ENCODE data around the gene PLD5. TPM values are rescaled to one million over a fixed set of nuclear protein-coding genes. Genes with fewer than 3 reads are reported as not detected.

PLD5 gene
- total and polyA plus RNA-seq, 4 donors: under 0.01 to 0.17 (median 0.05) TPM; not detected in 1

DNA sequence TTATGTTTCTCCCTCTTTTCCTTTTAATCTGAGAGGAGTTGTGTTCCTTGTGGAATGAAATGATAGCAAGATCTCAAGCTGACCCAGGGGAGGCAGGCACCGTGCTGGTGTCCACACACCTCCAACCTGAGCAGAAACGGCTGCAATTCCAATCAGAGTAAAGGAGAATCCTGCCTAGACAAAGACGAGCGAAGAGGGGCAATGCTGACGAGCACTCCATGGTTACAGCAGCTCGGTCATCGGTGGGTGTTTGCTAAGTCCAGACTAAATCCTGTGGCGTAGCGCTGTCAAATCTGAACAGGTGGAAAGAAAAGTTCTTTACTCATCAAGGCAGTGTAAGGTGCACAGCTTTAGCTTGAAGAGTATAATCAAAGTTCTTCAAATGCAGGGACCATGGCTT is 74.8 kb downstream of the PLD5 start:
- TF ChIP-seq RAD21 (IDR thresholded peaks at IDR 0.05) (no peak), NR2F2 (IDR thresholded peaks at IDR 0.05) (no peak), YY1 (IDR thresholded peaks at IDR 0.05) (no peak), RXRA (IDR thresholded peaks at IDR 0.05) (no peak), FOXA1 (IDR thresholded peaks at IDR 0.05) (no peak), JUND (IDR thresholded peaks at IDR 0.05) (no peak), SP1 (IDR thresholded peaks at IDR 0.05) (no peak), HNF4G (IDR thresholded peaks at IDR 0.05) (no peak), GABPA (IDR thresholded peaks at IDR 0.05 in 1 of 2, conservative IDR thresholded peaks at IDR 0.05 in 1 of 2) (no peak), FOXA2 (IDR thresholded peaks at IDR 0.05) (no peak), ATF3 (IDR thresholded peaks at IDR 0.05) (no peak), ZBTB33 (IDR thresholded peaks at IDR 0.05) (no peak)
- TF ChIP-seq, protein P1, sequence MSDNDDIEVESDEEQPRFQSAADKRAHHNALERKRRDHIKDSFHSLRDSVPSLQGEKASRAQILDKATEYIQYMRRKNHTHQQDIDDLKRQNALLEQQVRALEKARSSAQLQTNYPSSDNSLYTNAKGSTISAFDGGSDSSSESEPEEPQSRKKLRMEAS (IDR thresholded peaks at IDR 0.05): no peak
- TF ChIP-seq, protein P2, sequence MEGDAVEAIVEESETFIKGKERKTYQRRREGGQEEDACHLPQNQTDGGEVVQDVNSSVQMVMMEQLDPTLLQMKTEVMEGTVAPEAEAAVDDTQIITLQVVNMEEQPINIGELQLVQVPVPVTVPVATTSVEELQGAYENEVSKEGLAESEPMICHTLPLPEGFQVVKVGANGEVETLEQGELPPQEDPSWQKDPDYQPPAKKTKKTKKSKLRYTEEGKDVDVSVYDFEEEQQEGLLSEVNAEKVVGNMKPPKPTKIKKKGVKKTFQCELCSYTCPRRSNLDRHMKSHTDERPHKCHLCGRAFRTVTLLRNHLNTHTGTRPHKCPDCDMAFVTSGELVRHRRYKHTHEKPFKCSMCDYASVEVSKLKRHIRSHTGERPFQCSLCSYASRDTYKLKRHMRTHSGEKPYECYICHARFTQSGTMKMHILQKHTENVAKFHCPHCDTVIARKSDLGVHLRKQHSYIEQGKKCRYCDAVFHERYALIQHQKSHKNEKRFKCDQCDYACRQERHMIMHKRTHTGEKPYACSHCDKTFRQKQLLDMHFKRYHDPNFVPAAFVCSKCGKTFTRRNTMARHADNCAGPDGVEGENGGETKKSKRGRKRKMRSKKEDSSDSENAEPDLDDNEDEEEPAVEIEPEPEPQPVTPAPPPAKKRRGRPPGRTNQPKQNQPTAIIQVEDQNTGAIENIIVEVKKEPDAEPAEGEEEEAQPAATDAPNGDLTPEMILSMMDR (IDR thresholded peaks at IDR 0.05; ENCODE audit: low read depth, low read length, missing input control): no peak
- Histone ChIP-seq H3K4me3 (ENCODE audit: low read depth in 1 of 3, low read length in 3 of 3) (no peak overlapping the region), H3K27me3 (ENCODE audit: control insufficient read depth in 4 of 4, insufficient read depth in 4 of 4, low read length in 3 of 4) (peaks cover 0 to 6% (median 1%) of the 10 kb centered on the region in 4 donors), H3K4me1 (ENCODE audit: control insufficient read depth in 4 of 4, insufficient read depth in 4 of 4, low read length in 3 of 4) (no peaks in the 10 kb centered on the region), H3K36me3 (ENCODE audit: control insufficient read depth in 4 of 4, insufficient read depth in 3 of 4, low read depth in 1 of 4, low read length in 3 of 4) (no peaks in the 10 kb centered on the region), H3K9me3 (ENCODE audit: control insufficient read depth in 4 of 4, low read length in 3 of 4) (no peaks in the 10 kb centered on the region), H3K9ac (ENCODE audit: low read depth in 1 of 2, low read length in 2 of 2) (no peak overlapping the region), H3K27ac (ENCODE audit: low read depth in 1 of 2, low read length in 2 of 2) (no peak overlapping the region)
- WGBS: 58% methylated on average over 9 of the region's 9 CpGs
- no peak for DNase-seq (ENCODE audit: low spot score)

- Histone ChIP-seq H3K4me1 (ENCODE audit: control insufficient read depth in 4 of 4, insufficient read depth in 4 of 4, low read length in 3 of 4) (no peaks in the 10 kb centered on the region), H3K4me3 (ENCODE audit: low read depth in 1 of 3, low read length in 3 of 3) (no peak overlapping the region), H3K9ac (ENCODE audit: low read depth in 1 of 2, low read length in 2 of 2) (no peak overlapping the region), H3K27me3 (ENCODE audit: control insufficient read depth in 4 of 4, insufficient read depth in 4 of 4, low read length in 3 of 4) (peaks cover 0 to 6% (median 1%) of the 10 kb centered on the region in 4 donors), H3K9me3 (ENCODE audit: control insufficient read depth in 4 of 4, low read length in 3 of 4) (no peaks in the 10 kb centered on the region), H3K36me3 (ENCODE audit: control insufficient read depth in 4 of 4, insufficient read depth in 3 of 4, low read depth in 1 of 4, low read length in 3 of 4) (no peaks in the 10 kb centered on the region), H3K27ac (ENCODE audit: low read depth in 1 of 2, low read length in 2 of 2) (no peak overlapping the region)
- 48% methylated on average over 12 of the region's 12 CpGs for WGBS
- TF ChIP-seq NR2F2 (IDR thresholded peaks at IDR 0.05): no peak
- no peak for TF ChIP-seq HNF4G (IDR thresholded peaks at IDR 0.05)
- TF ChIP-seq, protein P3, sequence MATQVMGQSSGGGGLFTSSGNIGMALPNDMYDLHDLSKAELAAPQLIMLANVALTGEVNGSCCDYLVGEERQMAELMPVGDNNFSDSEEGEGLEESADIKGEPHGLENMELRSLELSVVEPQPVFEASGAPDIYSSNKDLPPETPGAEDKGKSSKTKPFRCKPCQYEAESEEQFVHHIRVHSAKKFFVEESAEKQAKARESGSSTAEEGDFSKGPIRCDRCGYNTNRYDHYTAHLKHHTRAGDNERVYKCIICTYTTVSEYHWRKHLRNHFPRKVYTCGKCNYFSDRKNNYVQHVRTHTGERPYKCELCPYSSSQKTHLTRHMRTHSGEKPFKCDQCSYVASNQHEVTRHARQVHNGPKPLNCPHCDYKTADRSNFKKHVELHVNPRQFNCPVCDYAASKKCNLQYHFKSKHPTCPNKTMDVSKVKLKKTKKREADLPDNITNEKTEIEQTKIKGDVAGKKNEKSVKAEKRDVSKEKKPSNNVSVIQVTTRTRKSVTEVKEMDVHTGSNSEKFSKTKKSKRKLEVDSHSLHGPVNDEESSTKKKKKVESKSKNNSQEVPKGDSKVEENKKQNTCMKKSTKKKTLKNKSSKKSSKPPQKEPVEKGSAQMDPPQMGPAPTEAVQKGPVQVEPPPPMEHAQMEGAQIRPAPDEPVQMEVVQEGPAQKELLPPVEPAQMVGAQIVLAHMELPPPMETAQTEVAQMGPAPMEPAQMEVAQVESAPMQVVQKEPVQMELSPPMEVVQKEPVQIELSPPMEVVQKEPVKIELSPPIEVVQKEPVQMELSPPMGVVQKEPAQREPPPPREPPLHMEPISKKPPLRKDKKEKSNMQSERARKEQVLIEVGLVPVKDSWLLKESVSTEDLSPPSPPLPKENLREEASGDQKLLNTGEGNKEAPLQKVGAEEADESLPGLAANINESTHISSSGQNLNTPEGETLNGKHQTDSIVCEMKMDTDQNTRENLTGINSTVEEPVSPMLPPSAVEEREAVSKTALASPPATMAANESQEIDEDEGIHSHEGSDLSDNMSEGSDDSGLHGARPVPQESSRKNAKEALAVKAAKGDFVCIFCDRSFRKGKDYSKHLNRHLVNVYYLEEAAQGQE (IDR thresholded peaks at IDR 0.05): no peak
- TF ChIP-seq SP1 (IDR thresholded peaks at IDR 0.05): no peak
- no peak for DNase-seq (ENCODE audit: low spot score)
These were observed 75.4 kb downstream of the PLD5 start for GRCh38 chr1:242448910-242449645.

Data from liver (tissue), 9 donors.